K562 (cell line): Measurements from ENCODE around the gene HPCAL1. TPM values are rescaled to one million over a fixed set of nuclear protein-coding genes. Genes with fewer than 3 reads are reported as not detected.

Experiments used
- ATAC-seq: fragments of 200-7000 bp; cut with Tn5 transposase; 3 replicates; pipeline ENCODE4 v1.9.1; 2020; ENCODE audit warnings: moderate library complexity
- BruUV-seq: library from RNA; stranded (reverse); fragments of 400-500 nt; replicated peaks from 2 replicates; lab custom pipeline; 2021; lab: Mats Ljungman, UMichigan
- CTCF ChIA-PET: fragments of 300-600 bp; formaldehyde crosslinking; extraction: SDS; loops from one replicate; lab custom pipeline; 2021; ENCODE audit warnings: low intra/inter-chr PET ratio; lab: Yijun Ruan, JAX
- POLR2A ChIA-PET: fragments of 300-600, 350-650 bp; sonication (Branson Sonifier 250); formaldehyde crosslinking; extraction: SDS; loops from one replicate; lab custom pipeline; 2021; ENCODE audit warnings: antibody characterized with exemption, inconsistent platforms; lab: Yijun Ruan, JAX
- DNase-seq, 4 experiments: peaks; one replicate each; pipeline versions ENCODE4 v3.0.0 to v3.0.0-alpha.2; 2011 to 2018; ENCODE audit warnings: low spot score in 3 of 4, mixed read lengths in 3 of 4; ENCODE audit errors: extremely low read depth in 1 of 4
- FAIRE-seq: peaks from 2 replicates; lab custom pipeline; 2011; peaks lifted over from hg19 to GRCh38; lab: Jason Lieb, UNC
- H2AFZ ChIP-seq: 2 replicates; pipeline ENCODE4 v1.6.0; 2011; ENCODE audit warnings: low read depth, low read length, control low read depth, inconsistent platforms
- H3K27ac ChIP-seq: fragments of 200-600 bp; 3 replicates; pipeline ENCODE4 v1.8.0; 2011; ENCODE audit warnings: low read depth, mild to moderate bottlenecking, control low read depth, inconsistent platforms, low read length, moderate library complexity, mixed read lengths; ENCODE audit errors: extremely low read depth
- H3K27me3 ChIP-seq, 2 experiments: fragments of 300-600 bp in 1 of 2; 2 replicates in 1 of 2; 3 replicates in 1 of 2; pipeline versions ENCODE4 v1.6.0 to v1.8.0; 2011; ENCODE audit warnings: inconsistent platforms in 2 of 2, low read length in 2 of 2, mild to moderate bottlenecking in 1 of 2, mixed read lengths in 1 of 2, moderate library complexity in 1 of 2; ENCODE audit not compliant: control insufficient read depth in 2 of 2, insufficient read depth in 2 of 2
- H3K36me3 ChIP-seq: fragments of 300-600 bp; 3 replicates; pipeline ENCODE4 v1.8.0; 2011; ENCODE audit warnings: mild to moderate bottlenecking, low read length, inconsistent platforms; ENCODE audit not compliant: control insufficient read depth, insufficient read depth
- H3K4me1 ChIP-seq, 2 experiments: fragments of 200-600 bp in 1 of 2; replicated peaks in 1 of 2; 2 replicates in 1 of 2; 3 replicates in 1 of 2; pipeline versions ENCODE4 v1.5.1 to v1.8.0; 2011; ENCODE audit warnings: inconsistent platforms in 2 of 2, low read length in 2 of 2, mild to moderate bottlenecking in 1 of 2, mixed read lengths in 1 of 2, moderate library complexity in 1 of 2; ENCODE audit not compliant: control insufficient read depth in 2 of 2, insufficient read depth in 2 of 2
- H3K4me2 ChIP-seq: 2 replicates; pipeline ENCODE4 v1.6.1; 2011; ENCODE audit warnings: low read length, control low read depth, inconsistent platforms, mixed read lengths; ENCODE audit not compliant: insufficient read depth
- H3K4me3 ChIP-seq: fragments of 200-600 bp; sonication (generic), shearing (Covaris generic); 2 replicates; pipeline ENCODE4 v1.5.1; 2016; ENCODE audit warnings: control low read depth, inconsistent platforms
- H3K79me2 ChIP-seq: fragments of 200-600 bp; 3 replicates; pipeline ENCODE4 v1.8.0; 2011; ENCODE audit warnings: low read length, inconsistent platforms; ENCODE audit not compliant: control insufficient read depth, insufficient read depth
- H3K9ac ChIP-seq, 2 experiments: 2 replicates each; pipeline versions ENCODE4 v1.6.0 to v1.6.1; 2011; ENCODE audit warnings: low read depth in 2 of 2, low read length in 2 of 2, control low read depth in 1 of 2, inconsistent platforms in 1 of 2, mild to moderate bottlenecking in 1 of 2, mixed read lengths in 1 of 2; ENCODE audit not compliant: insufficient read depth in 1 of 2
- H3K9me1 ChIP-seq: one replicate; pipeline ENCODE4 v1.6.0; 2011; ENCODE audit warnings: inconsistent platforms, mild to moderate bottlenecking, low read length, moderate library complexity; ENCODE audit not compliant: control insufficient read depth, insufficient read depth
- H3K9me3 ChIP-seq: replicated peaks from 2 replicates; pipeline ENCODE4 v1.5.1; 2011; ENCODE audit warnings: low read depth, low read length, inconsistent platforms; ENCODE audit not compliant: control insufficient read depth, insufficient read depth
- H4K20me1 ChIP-seq: replicated peaks from 2 replicates; pipeline ENCODE4 v1.6.1; 2011; ENCODE audit warnings: low read length, inconsistent platforms, mixed read lengths; ENCODE audit not compliant: control insufficient read depth, insufficient read depth
- CHD2 ChIP-seq: IDR thresholded peaks from 2 replicates; pipeline ENCODE4 v1.6.1; 2011; ENCODE audit warnings: low read depth, low read length
- FOXJ3 ChIP-seq: sonication (generic); formaldehyde crosslinking; IDR thresholded peaks from 2 replicates; pipeline ENCODE4 v1.4.0; 2020; ENCODE audit warnings: mild to moderate bottlenecking, missing genetic modification reagents
- HDAC6 ChIP-seq: IDR thresholded peaks from 2 replicates; pipeline ENCODE4 v1.6.1; 2012; ENCODE audit warnings: low read depth, mild to moderate bottlenecking, control low read depth, inconsistent platforms, low read length, moderate library complexity
- NR2C1 ChIP-seq, 2 experiments: fragments of 450-650 bp; IDR thresholded peaks; 2 replicates each; pipeline ENCODE4 v1.6.1; 2017; ENCODE audit warnings: mild to moderate bottlenecking in 2 of 2, antibody characterized with exemption in 1 of 2, inconsistent platforms in 1 of 2, missing compliant biosample characterization in 1 of 2, missing genetic modification characterization in 1 of 2
- PHF21A ChIP-seq: fragments of 450-650 bp; IDR thresholded peaks from 2 replicates; pipeline ENCODE4 v1.6.1; 2017; ENCODE audit warnings: low read depth, borderline replicate concordance
- ZNF174 ChIP-seq: fragments of 250-450 bp; sonication (Bioruptor Pico); IDR thresholded peaks from 2 replicates; pipeline ENCODE4 v1.4.0; 2020; ENCODE audit warnings: mild to moderate bottlenecking
- ZNF76 ChIP-seq: fragments of 250-450 bp; sonication (Bioruptor Pico); IDR thresholded peaks from 2 replicates; pipeline ENCODE4 v1.4.0; 2020; ENCODE audit warnings: mild to moderate bottlenecking, moderate library complexity, borderline replicate concordance
- WGBS: fragments of 100-300 bp; shearing (Covaris generic); methylation state at CpG from one replicate; pipeline ENCODE4 v1.1.6; 2016; ENCODE audit warnings: low coverage, mixed read lengths; ENCODE audit not compliant: insufficient coverage; ENCODE audit errors: missing lambda C conversion rate; 5-methylcytosine and 5-hydroxymethylcytosine counted together
- in situ Hi-C: fragments of 300-500 bp; cut with MboI; formaldehyde crosslinking; loops from 4 replicates; pipeline ENCODE4 v1.15.0; 2018; ENCODE audit warnings: inconsistent platforms, mixed read lengths
- intact Hi-C: fragments of 100-400 bp; cut with micrococcal nuclease; formaldehyde crosslinking; loops from 2 replicates; pipeline ENCODE4 v1.14.2; 2022
- polyA plus RNA-seq, 8 experiments: library from polyadenylated mRNA; depleted of rRNA in 4 of 8; stranded (reverse) in 5 of 8; unstranded in 3 of 8; fragments of >200 nt; fragmentation: Nextera tagmentation in 2 of 8; fragmentation: Illumina TruSeq in 1 of 8; extraction: Ambion mirVana in 2 of 8; extraction: Trizol in 1 of 8; gene quantifications; 2 replicates each; pipeline versions ENCODE4 v1.2.1 to v1.2.3, GENCODE V29; 2011 to 2014; ENCODE audit warnings: inconsistent platforms in 1 of 8, missing spikeins in 1 of 8
- total RNA-seq, 7 experiments: library from RNA; depleted of rRNA in 6 of 7; stranded (reverse); fragments of >200 nt in 6 of 7; fragmentation: Illumina TruSeq in 2 of 7; extraction: Trizol in 2 of 7; gene quantifications; 2 replicates each; pipeline versions ENCODE4 v1.2.1 to v1.2.3, GENCODE V29; 2011 to 2021; ENCODE audit warnings: low replicate concordance in 1 of 7
- TF ChIP-seq, protein P1 (sequence below): sonication (generic); formaldehyde crosslinking; IDR thresholded peaks from 2 replicates; pipeline ENCODE4 v1.8.1; 2023; ENCODE audit warnings: mild to moderate bottlenecking, missing genetic modification reagents

The HPCAL1 gene
- total and polyA plus RNA-seq, 9 of the 15 experiments (the other 6 are each of a cell fraction or from before 2014, with no cell fraction given), result 2.7 to 65.5 (median 23.9) TPM

- CTCF ChIA-PET, result no interaction called here
These were observed 96.7 kb downstream of the HPCAL1 start for GRCh38 chr2:10399358-10399757.

DNA sequence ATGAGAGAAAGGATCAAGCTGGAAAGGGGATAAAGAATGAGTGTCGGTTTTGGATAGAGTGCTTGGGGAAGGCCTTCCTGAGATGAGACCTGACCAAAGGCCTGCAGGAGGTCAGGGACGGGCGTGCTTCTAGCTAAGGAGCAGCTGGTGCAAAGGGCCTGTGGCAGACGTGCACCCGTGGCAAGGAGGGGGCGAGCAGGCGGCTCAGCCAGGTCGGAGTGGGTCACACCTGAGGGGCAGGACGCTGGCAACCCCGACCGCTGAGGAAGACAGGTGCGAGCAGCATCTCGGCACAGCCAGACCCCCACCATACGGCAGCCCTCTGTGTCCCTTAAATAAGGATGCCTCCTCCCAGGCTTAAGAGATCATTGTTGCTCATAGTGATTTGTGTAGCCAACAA, 97.3 kb downstream of the HPCAL1 start:
- in situ Hi-C loops, result loop anchor here (25.0 kb wide), 1 partner anchor 138 kb away; no protein-coding TSS in a partner anchor
- 85% methylated on average over 13 of the region's 14 CpGs for WGBS
- H3K36me3 ChIP-seq, result peaks cover 23% of the 10 kb centered on the region; the same call in 2 of the 3 replicates
- no peak overlapping the region for H2AFZ ChIP-seq
- H3K4me2 ChIP-seq, result no peak overlapping the region
- no peaks in the 10 kb centered on the region; the same call in 1 of the 2 replicates for H4K20me1 ChIP-seq
- POLR2A ChIA-PET, result no interaction called here
- H3K27me3 ChIP-seq, result no peaks in the 10 kb centered on the region
- 0 out of 2 replicates have a peak, but pooled peaks cover 1% of the 10 kb centered on the region for H3K9me3 ChIP-seq
- TF ChIP-seq ZNF174 (CRISPR knock-in tag), result no peak
- no peak for TF ChIP-seq CHD2
- TF ChIP-seq PHF21A, result no peak
- TF ChIP-seq HDAC6, result no peak
- no peak for TF ChIP-seq ZNF76
- peaks cover 16% of the 10 kb centered on the region; the same call in 2 of the 3 replicates for H3K79me2 ChIP-seq
- intact Hi-C loops, result no loop called here
- no peak overlapping the region; the same call in 2 of the 3 replicates for H3K27ac ChIP-seq
- no TSS peak for BruUV-seq
- CTCF ChIA-PET, result no interaction called here
- ATAC-seq (no peak), FAIRE-seq (no peak), DNase-seq (no peak)
- peaks cover 8% of the 10 kb centered on the region for H3K9me1 ChIP-seq
- H3K4me3 ChIP-seq, result no peak overlapping the region
- H3K4me1 ChIP-seq, result peaks cover 5 to 16% of the 10 kb centered on the region in 2 experiments; a peak in 4 of 5 replicates
- H3K9ac ChIP-seq, result peak overlapping the region in 1 of 2 experiments; percentile 81; a peak in 1 of 4 replicates

More at GRCh38 chr2:10399358-10399757, 96.7 kb downstream of the HPCAL1 start:
- 0 out of 2 replicates have a peak, but pooled peaks cover 1% of the 10 kb centered on the region for H3K9me3 ChIP-seq
- POLR2A ChIA-PET, result no interaction called here
- intact Hi-C loops (no loop called here), in situ Hi-C loops (no loop called here)
- no peak overlapping the region for H2AFZ ChIP-seq
- H3K4me2 ChIP-seq, result no peak overlapping the region
- H3K9me1 ChIP-seq, result peaks cover 8% of the 10 kb centered on the region
- H3K79me2 ChIP-seq, result peaks cover 17% of the 10 kb centered on the region; the same call in 2 of the 3 replicates
- no peaks in the 10 kb centered on the region for H3K27me3 ChIP-seq
- DNase-seq, result no peak
- FAIRE-seq, result no peak
- 100% methylated on average over 6 of the region's 16 CpGs for WGBS
- peaks cover 1% of the 10 kb centered on the region; the same call in 1 of the 2 replicates for H4K20me1 ChIP-seq
- H3K4me1 ChIP-seq, result peaks cover 5 to 17% of the 10 kb centered on the region in 2 experiments; a peak in 4 of 5 replicates
- BruUV-seq, result no TSS peak
- no peak overlapping the region for H3K27ac ChIP-seq
- no peak overlapping the region for H3K9ac ChIP-seq
- H3K4me3 ChIP-seq, result no peak overlapping the region
- no peak for ATAC-seq
- TF ChIP-seq NR2C1 (IDR thresholded peaks at IDR 0.05), result no peak
- no peak for TF ChIP-seq NR2C1 (tag; IDR thresholded peaks at IDR 0.05)
- TF ChIP-seq FOXJ3 (CRISPR knock-in tag), result no peak
- TF ChIP-seq, protein P1, sequence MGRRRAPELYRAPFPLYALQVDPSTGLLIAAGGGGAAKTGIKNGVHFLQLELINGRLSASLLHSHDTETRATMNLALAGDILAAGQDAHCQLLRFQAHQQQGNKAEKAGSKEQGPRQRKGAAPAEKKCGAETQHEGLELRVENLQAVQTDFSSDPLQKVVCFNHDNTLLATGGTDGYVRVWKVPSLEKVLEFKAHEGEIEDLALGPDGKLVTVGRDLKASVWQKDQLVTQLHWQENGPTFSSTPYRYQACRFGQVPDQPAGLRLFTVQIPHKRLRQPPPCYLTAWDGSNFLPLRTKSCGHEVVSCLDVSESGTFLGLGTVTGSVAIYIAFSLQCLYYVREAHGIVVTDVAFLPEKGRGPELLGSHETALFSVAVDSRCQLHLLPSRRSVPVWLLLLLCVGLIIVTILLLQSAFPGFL (CRISPR knock-in tag), result no peak
- H3K36me3 ChIP-seq, result peaks cover 21% of the 10 kb centered on the region; the same call in 2 of the 3 replicates
